Skeletal muscle tissue (tissue), 4 donors: Measurements from ENCODE around the gene FAM72B. TPM values are rescaled to one million over a fixed set of nuclear protein-coding genes. Genes with fewer than 3 reads are reported as not detected.
"Not testable (repeated sequence)": the region's sequence is repeated elsewhere in the genome, so short reads cannot be mapped to it uniquely, and the experiment has no call there.

Source experiments
- H3K27ac ChIP-seq: one replicate; pipeline ENCODE4 v1.7.0; 2013; ENCODE audit warnings: mild to moderate bottlenecking, low read depth, low read length, inconsistent platforms
- H3K27me3 ChIP-seq, 3 donors: one replicate each; pipeline ENCODE4 v1.7.0; 2013; ENCODE audit warnings: low read length in 3 of 3; ENCODE audit not compliant: control insufficient read depth in 3 of 3, insufficient read depth in 3 of 3
- H3K36me3 ChIP-seq, 3 donors: one replicate each; pipeline ENCODE4 v1.7.0; 2013; ENCODE audit warnings: low read length in 3 of 3; ENCODE audit not compliant: control insufficient read depth in 3 of 3, insufficient read depth in 3 of 3
- H3K4me1 ChIP-seq, 3 donors: one replicate each; pipeline ENCODE4 v1.7.0; 2013; ENCODE audit warnings: low read length in 3 of 3, mild to moderate bottlenecking in 3 of 3; ENCODE audit not compliant: control insufficient read depth in 3 of 3, insufficient read depth in 3 of 3
- H3K4me3 ChIP-seq, 3 donors: one replicate each; pipeline ENCODE4 v1.7.0; 2013; ENCODE audit warnings: low read length in 3 of 3
- H3K9ac ChIP-seq, 3 donors: one replicate each; pipeline ENCODE4 v1.7.0; 2013; ENCODE audit warnings: low read length in 3 of 3, mild to moderate bottlenecking in 3 of 3, moderate library complexity in 2 of 3, low read depth in 1 of 3
- H3K9me3 ChIP-seq, 3 donors: one replicate each; pipeline ENCODE4 v1.7.0; 2013; ENCODE audit warnings: low read length in 3 of 3; ENCODE audit not compliant: control insufficient read depth in 3 of 3
- total RNA-seq: library from RNA; depleted of rRNA; stranded (reverse); fragments of >200 nt; gene quantifications from one replicate; pipeline ENCODE4 v1.2.3, GENCODE V29; 2014
- donor health status: Osteomylitis.

Gene FAM72B
- total RNA-seq, 1 donor from 2014 or later = 1.0 TPM

DNA sequence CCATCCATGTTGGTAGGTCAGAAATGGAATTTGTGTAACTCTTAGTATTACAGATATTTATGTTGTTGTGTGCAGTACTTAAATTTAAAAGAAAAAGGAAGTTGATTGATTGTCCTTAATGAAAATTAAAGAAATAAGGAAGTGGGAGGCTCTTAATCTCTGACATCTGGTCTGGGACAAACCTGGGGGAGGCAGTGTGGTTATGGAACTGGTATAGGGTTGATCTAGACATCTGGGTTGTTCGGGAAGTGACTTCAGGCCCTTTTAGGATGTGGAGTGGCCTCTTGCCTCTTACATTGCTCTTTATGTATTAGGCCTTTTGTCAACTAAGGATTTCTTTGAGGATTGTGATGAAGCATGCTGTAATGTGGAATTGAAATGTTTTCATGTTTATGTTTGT lies 16.1 kb upstream of the FAM72B start:
- H3K9ac ChIP-seq, H3K27ac ChIP-seq, H3K36me3 ChIP-seq, H3K4me1 ChIP-seq, H3K4me3 ChIP-seq, H3K9me3 ChIP-seq, H3K27me3 ChIP-seq: not testable (repeated sequence)

DNA sequence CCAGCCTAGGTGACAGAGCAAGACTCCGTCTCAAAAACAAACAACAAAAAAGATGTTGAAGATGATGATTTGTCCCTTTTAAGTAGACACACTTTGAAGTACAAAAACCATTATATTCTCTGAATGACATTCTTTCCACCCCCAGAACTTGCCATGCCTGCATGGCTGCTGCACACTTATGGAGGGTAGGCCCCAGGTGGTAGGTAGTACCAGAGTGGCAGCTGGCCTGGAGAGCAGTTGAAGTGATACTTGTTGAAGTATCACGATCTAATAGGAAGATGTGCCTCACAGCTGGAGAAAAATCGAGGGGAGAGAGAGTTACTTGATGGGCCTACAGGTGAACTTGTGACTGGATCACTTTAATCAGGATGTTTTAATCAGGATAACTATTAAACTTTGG lies 15.6 kb upstream of the FAM72B start:
- not testable (repeated sequence) for H3K27ac ChIP-seq, H3K4me1 ChIP-seq, H3K27me3 ChIP-seq, H3K9me3 ChIP-seq, H3K4me3 ChIP-seq, H3K9ac ChIP-seq, H3K36me3 ChIP-seq

DNA sequence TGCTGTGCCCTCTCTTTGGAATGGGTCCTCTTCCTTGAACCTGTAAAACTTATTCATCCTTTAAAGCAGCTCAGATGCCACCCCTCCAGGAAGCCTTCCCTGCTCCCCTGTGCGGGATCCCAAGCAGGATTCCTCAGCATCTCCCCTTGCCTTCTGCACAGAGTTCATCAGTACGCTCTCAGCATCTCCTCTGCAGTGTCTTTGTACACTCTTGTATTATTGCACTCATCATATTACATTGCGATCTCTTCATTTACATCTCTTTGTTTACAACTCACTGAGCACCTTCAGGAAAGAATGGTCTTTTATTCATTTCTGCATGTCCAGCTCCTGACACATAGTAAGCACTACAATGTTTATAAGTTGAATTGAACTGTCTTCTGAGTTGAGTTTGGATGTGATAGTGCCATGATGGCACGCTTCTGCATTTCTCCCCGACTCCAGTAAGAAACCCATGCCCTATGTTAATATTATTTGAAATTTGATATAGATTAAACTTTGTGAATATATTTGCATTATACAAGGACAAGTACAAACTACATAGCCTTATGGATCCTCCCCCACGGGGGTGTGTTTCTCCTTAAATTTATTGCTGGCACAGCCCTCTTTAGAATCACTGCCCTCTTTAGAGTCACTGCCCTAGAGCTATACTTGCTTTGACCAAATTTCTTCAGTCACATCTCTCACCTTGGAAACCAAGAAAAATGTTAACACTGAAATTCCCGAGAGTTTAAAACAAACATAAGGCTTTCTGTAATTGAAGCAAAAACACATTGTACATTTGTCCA lies 13.1 kb upstream of the FAM72B start:
- not testable (repeated sequence) for H3K9me3 ChIP-seq, H3K36me3 ChIP-seq, H3K27me3 ChIP-seq, H3K4me3 ChIP-seq, H3K4me1 ChIP-seq, H3K9ac ChIP-seq, H3K27ac ChIP-seq

DNA sequence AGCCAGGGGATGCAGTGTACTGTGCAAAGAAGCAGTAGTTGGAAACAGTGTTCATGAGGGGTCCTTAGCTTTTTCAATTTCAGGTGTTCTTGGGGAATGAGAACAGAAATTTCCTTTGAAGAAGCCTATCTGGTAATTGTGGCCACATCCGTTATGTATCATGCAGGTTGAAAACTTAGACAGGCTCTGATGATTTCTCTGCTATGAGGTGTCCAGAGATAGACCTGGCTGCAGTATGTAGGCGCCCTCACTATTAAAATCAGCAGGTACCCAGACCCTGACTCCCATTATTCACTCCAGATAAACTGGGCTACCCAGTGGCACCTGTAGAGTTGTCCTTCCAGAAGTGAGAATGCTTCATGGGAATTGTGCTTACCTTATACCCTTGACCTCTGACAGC lies 8.4 kb upstream of the FAM72B start:
- not testable (repeated sequence) for H3K36me3 ChIP-seq, H3K9me3 ChIP-seq, H3K4me3 ChIP-seq, H3K9ac ChIP-seq, H3K27ac ChIP-seq, H3K4me1 ChIP-seq, H3K27me3 ChIP-seq

DNA sequence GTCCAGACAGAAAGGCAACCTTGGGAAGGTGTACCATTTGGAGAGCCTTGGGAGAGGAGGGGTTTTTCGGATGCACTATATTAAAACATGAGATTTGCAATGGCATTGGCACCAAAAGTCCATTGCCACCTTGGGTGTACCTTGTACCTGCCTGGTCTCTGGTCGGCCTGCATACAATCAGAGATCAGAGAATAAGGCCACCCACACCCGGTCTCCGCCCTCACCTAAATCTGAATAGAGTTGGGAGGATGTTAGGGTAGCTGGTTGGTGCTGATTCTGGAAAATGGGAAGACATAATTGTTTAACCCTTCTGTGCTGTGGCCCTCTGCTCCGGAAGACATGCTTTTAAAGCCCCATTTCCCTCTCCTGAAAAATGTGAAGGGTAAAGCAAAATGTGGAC lies 3.8 kb upstream of the FAM72B start:
- H3K9ac ChIP-seq, H3K4me1 ChIP-seq, H3K27me3 ChIP-seq, H3K27ac ChIP-seq, H3K9me3 ChIP-seq, H3K36me3 ChIP-seq: not testable (repeated sequence)
- peak overlapping the region in 1 of 3 donors; percentile 14 for H3K4me3 ChIP-seq

DNA sequence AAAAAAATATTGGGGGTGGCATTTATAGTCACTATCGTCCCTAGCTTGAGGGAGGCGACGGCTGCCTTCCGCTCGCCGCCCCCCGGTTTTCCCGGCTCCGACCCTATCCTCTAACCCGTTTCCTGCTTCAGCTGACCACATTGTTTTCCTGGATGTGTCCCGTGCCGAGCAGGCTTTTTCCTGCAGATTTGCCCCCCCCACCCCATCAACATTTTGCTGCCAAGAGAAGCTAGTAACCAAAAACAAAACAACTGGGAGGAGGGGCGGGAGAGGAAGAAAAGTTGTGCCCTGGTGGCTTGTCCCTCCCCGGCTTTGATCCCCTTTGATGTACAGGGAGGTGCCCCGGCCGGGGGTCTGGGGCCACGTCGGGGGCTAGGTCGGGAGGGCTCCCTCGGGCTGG lies 2.1 kb upstream of the FAM72B start:
- not testable (repeated sequence) for H3K36me3 ChIP-seq, H3K4me3 ChIP-seq, H3K27me3 ChIP-seq, H3K9me3 ChIP-seq, H3K4me1 ChIP-seq, H3K27ac ChIP-seq, H3K9ac ChIP-seq

DNA sequence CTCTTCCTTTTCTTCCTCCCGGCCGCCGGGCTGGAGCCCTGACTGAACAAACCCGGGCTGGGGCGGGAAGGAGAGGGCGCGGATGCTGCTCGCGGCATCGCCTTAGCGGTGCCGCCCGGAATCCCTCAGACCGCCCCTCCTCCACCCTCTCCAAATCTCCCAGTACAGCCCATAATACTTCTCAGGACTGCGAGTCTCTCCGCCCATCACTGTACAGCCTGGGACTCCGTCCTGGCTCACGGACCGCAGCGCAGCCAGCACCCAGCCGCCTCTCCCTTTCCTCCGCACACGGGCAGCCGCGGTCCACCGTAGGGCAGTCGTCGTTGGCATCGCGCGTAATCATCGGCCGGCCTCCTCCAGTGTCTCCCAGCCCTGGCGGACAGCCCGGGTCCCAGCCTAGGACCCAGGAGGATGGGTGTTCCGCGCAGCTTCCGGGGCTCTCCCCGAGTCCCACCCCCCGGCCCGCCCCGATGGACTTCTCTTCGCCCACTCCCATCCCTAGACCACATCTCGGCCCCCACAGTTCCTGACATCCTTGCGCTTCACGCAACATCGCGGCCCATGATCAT lies 1.1 kb upstream of the FAM72B start:
- not testable (repeated sequence) for H3K9ac ChIP-seq, H3K27ac ChIP-seq, H3K4me1 ChIP-seq, H3K9me3 ChIP-seq, H3K27me3 ChIP-seq, H3K36me3 ChIP-seq
- peak overlapping the region in 1 of 3 donors; percentile 38 for H3K4me3 ChIP-seq

DNA sequence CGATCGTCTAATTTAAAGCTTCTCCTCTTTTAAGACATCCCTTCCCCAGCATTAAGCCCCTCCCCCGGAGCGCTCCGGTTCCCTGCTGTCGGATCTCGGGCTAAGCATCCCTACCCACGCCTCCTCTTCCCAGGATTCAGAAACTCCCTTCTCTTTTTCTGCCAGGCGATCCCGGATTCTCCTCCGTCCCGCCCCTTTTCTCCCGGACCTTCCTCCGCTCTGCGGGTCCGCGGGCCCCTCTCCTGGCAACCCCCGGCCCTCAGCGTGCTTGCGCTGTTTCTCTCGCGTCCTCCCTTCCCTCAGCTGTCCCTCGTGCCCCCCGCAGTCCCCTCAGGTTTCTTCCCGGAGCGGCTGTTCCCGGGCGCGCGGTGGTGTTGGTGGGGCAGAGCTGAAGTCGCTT lies 273 bp downstream of the FAM72B start:
- H3K9me3 ChIP-seq, H3K9ac ChIP-seq: not testable (repeated sequence)

DNA sequence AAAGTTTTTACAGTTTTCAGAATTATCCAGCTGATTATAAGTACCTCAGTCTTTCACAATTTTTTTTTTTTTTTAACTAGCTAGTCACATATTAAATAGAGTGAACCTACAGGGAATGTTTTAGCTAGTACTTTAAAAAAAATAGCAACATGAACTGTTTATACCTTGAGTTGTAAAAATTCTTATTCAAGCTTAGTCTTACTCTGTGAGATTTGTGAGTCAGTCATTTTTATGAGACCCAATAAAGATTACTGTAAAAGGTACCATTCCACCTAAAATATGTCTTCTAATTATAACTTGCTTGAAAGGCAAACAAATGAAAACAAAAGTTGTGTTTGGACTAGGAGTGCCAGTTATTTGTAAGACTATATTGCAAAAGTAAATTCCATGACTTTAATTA lies 5.9 kb downstream of the FAM72B start:
- not testable (repeated sequence) for H3K27ac ChIP-seq, H3K9me3 ChIP-seq, H3K4me3 ChIP-seq, H3K27me3 ChIP-seq, H3K36me3 ChIP-seq, H3K4me1 ChIP-seq, H3K9ac ChIP-seq

More for the DNA sequence above, 273 bp downstream of the FAM72B start:
- H3K27me3 ChIP-seq, H3K4me1 ChIP-seq, H3K36me3 ChIP-seq, H3K4me3 ChIP-seq, H3K27ac ChIP-seq: not testable (repeated sequence)

DNA sequence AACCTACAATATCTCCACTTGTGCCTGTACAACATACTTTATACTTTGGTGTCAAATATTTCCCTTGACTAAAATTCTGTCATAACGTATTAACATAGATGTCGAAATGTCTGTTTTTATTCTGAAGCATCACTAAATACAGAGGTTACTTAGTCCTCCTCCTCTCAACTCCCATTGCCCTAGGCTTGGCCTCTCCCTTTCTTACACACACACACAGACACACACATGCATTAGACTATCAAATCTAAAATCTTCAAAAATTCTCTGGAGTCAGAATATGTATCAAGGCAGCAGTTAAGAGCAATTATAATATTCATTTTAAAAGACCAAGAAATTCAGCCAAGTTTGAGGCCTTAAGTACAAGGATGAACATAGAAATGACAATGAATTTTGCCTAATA lies 7.5 kb downstream of the FAM72B start:
- H3K4me3 ChIP-seq, H3K4me1 ChIP-seq, H3K9ac ChIP-seq, H3K36me3 ChIP-seq, H3K9me3 ChIP-seq, H3K27ac ChIP-seq, H3K27me3 ChIP-seq: not testable (repeated sequence)
